Brain microvascular endothelial cell (primary cell): ENCODE measurements around the gene SNAI1.
A peak's percentile ranks its signal among the peaks of the same experiment; 100 is the strongest.
"Not testable (repeated sequence)": the region's sequence is repeated elsewhere in the genome, so short reads cannot be mapped to it uniquely, and the experiment has no call there.

ENCODE experiments used
- DNase-seq: peaks from one replicate; pipeline ENCODE4 v3.0.0-alpha.2; 2020
- H3K27ac ChIP-seq: fragments of 250-450 bp; sonication (Bioruptor Pico); 2 replicates; pipeline ENCODE4 v1.5.1; 2020; ENCODE audit warnings: mild to moderate bottlenecking, moderate library complexity
- H3K27me3 ChIP-seq: fragments of 250-450 bp; sonication (Bioruptor Pico); replicated peaks from 2 replicates; pipeline ENCODE4 v1.5.1; 2020; ENCODE audit warnings: mild to moderate bottlenecking
- H3K36me3 ChIP-seq: fragments of 250-450 bp; sonication (Bioruptor Pico); replicated peaks from 2 replicates; pipeline ENCODE4 v1.5.1; 2020; ENCODE audit warnings: mild to moderate bottlenecking
- H3K4me3 ChIP-seq: 2 replicates; pipeline ENCODE4 v1.5.1; 2011; ENCODE audit warnings: low read depth, mild to moderate bottlenecking, control low read depth, low read length, moderate library complexity
- CTCF ChIP-seq: IDR thresholded peaks from 2 replicates; pipeline ENCODE4 v1.5.1; 2011; ENCODE audit warnings: low read depth, mild to moderate bottlenecking, moderate library complexity, low read length, control low read depth, inconsistent platforms; ENCODE audit errors: missing control alignments
- in situ Hi-C: cut with HindIII; loops from 2 replicates; pipeline ENCODE4 v1.10.0; 2017; ENCODE audit warnings: low sequenced_read_pairs, low pct_ligation_motif_present

The SNAI1 gene

GRCh38 chr20:49956689-49957088 is 26.1 kb upstream of the SNAI1 start:
- Histone ChIP-seq H3K27me3 (no peaks in the 10 kb centered on the region), H3K27ac (no peak overlapping the region), H3K36me3 (peaks cover 46% of the 10 kb centered on the region), H3K4me3 (no peak overlapping the region)
- DNase-seq: no peak
- no peak for TF ChIP-seq CTCF
- in situ Hi-C loops: no loop called here

GRCh38 chr20:49957089-49957938 is 25.5 kb upstream of the SNAI1 start:
- H3K4me3 ChIP-seq, H3K27ac ChIP-seq, in situ Hi-C loops, DNase-seq, H3K27me3 ChIP-seq: not testable (repeated sequence)
- TF ChIP-seq CTCF: peak; percentile 9
- H3K36me3 ChIP-seq: peaks cover 40% of the 10 kb centered on the region

- H3K27me3 ChIP-seq: no peaks in the 10 kb centered on the region
- in situ Hi-C loops: no loop called here
- peaks cover 4% of the 10 kb centered on the region for H3K36me3 ChIP-seq
- H3K27ac ChIP-seq: no peak overlapping the region
- no peak for TF ChIP-seq CTCF
- no peak overlapping the region for H3K4me3 ChIP-seq
- no peak for DNase-seq
Measured at GRCh38 chr20:49961413-49961812, 21.4 kb upstream of the SNAI1 start.

- no peak overlapping the region for H3K27ac ChIP-seq
- H3K4me3 ChIP-seq: no peak overlapping the region
- TF ChIP-seq CTCF: peak; percentile 92
- DNase-seq: peak; percentile 45
- no peaks in the 10 kb centered on the region for H3K36me3 ChIP-seq
- H3K27me3 ChIP-seq: no peaks in the 10 kb centered on the region
- in situ Hi-C loops: no loop called here
Measured at GRCh38 chr20:49964964-49965780, 17.6 kb upstream of the SNAI1 start.

GRCh38 chr20:49965781-49966305 is 16.9 kb upstream of the SNAI1 start:
- Histone ChIP-seq H3K27ac (no peak overlapping the region), H3K27me3 (no peaks in the 10 kb centered on the region), H3K4me3 (no peak overlapping the region), H3K36me3 (no peaks in the 10 kb centered on the region)
- in situ Hi-C loops: no loop called here
- no peak for TF ChIP-seq CTCF
- no peak for DNase-seq
